Right atrium auricular region (tissue), 2 donors: ENCODE measurements around the gene GLRX2. TPM values are rescaled to one million over a fixed set of nuclear protein-coding genes. Genes with fewer than 3 reads are reported as not detected.

Experiments used
- DNase-seq: peaks from one replicate; pipeline ENCODE4 v3.0.0-alpha.2; 2019; ENCODE audit warnings: low spot score
- H3K27ac ChIP-seq, 2 donors: fragments of 200-600 bp; sonication (generic); 1 replicate in 1 of 2; 2 replicates in 1 of 2; pipeline ENCODE4 v1.5.1; 2016 to 2019
- H3K27me3 ChIP-seq, 2 donors: fragments of 200-600 bp; sonication (generic); one replicate each; pipeline versions ENCODE4 v1.5.1 to v1.6.0; 2017 to 2019
- H3K36me3 ChIP-seq: fragments of 200-600 bp; sonication (generic); one replicate; pipeline ENCODE4 v1.5.1; 2016
- H3K4me1 ChIP-seq, 2 donors: fragments of 200-600 bp; sonication (generic); one replicate each; pipeline versions ENCODE4 v1.5.1 to v1.6.0; 2017 to 2019
- H3K4me3 ChIP-seq, 2 donors: fragments of 200-600 bp; sonication (generic); 1 replicate in 1 of 2; 2 replicates in 1 of 2; pipeline ENCODE4 v1.5.1; 2017 to 2019; ENCODE audit warnings: mild to moderate bottlenecking in 1 of 2, moderate library complexity in 1 of 2
- H3K9me3 ChIP-seq, 2 donors: fragments of 200-600 bp; sonication (generic); one replicate each; pipeline ENCODE4 v1.5.1; 2019
- CTCF ChIP-seq, 2 donors: fragments of 200-600 bp; sonication (generic); IDR thresholded peaks; one replicate each; pipeline ENCODE4 v1.5.1; 2019; ENCODE audit warnings: antibody characterized with exemption in 2 of 2
- total RNA-seq, 2 donors: library from RNA; depleted of rRNA; stranded (reverse); fragments of >200 nt; gene quantifications; one replicate each; pipeline ENCODE4 v1.1.0, GENCODE V29; 2016

The GLRX2 gene
- total RNA-seq: 10 to 100 TPM in 1 of 2 donors, 1 to 10 TPM in 1; 6.8 to 12.1 TPM

- Histone ChIP-seq H3K4me1 (peaks cover 0 to 18% of the 10 kb centered on the region in 2 donors), H3K9me3 (no peaks in the 10 kb centered on the region), H3K4me3 (peak within 1 kb of the TSS; percentile 82), H3K36me3 (peaks cover 7% of the 10 kb centered on the region), H3K27ac (peak within 1 kb of the TSS; percentile 93), H3K27me3 (no peaks in the 10 kb centered on the region)
- peak in 1 of 2 donors; percentile 32 for TF ChIP-seq CTCF (IDR thresholded peaks at IDR 0.05)
- peak; percentile 83 for DNase-seq
Measured at GRCh38 chr1:193104907-193105820, at the start of gene GLRX2. Gene GLRX2 (minus strand): TSS chr1:193105414. CDS start chr1:193105382, 32 bp downstream.

DNA sequence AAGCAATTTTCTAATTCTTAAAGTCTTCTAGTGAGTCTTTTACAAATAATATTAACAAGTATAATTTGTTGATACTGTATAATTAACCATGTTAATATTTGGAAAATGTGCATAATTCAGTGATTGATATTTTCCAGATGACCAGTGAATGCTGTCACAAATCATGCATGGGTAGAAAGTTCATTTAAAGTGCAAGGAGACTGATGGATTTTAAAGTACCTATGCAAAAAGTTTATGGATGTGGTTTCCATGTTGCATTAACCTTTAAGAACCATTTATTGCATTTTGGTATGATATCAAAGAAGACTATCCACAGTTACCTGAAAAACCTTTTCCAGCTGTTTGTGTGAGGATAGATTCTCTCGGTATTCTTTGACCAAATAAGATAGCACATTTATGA is 39.8 kb upstream of the GLRX2 start:
- Histone ChIP-seq H3K27me3 (no peaks in the 10 kb centered on the region), H3K27ac (no peak overlapping the region), H3K4me1 (peaks cover 0 to 4% of the 10 kb centered on the region in 2 donors), H3K36me3 (peaks cover 49% of the 10 kb centered on the region), H3K9me3 (no peaks in the 10 kb centered on the region), H3K4me3 (no peak overlapping the region)
- TF ChIP-seq CTCF (IDR thresholded peaks at IDR 0.05): no peak
- DNase-seq: no peak

GRCh38 chr1:193144361-193144938 is 39.2 kb upstream of the GLRX2 start:
- no peak overlapping the region for H3K4me3 ChIP-seq
- DNase-seq: no peak
- no peak overlapping the region for H3K27ac ChIP-seq
- H3K4me1 ChIP-seq: peaks cover 0 to 5% of the 10 kb centered on the region in 2 donors
- H3K27me3 ChIP-seq: no peaks in the 10 kb centered on the region
- no peak for TF ChIP-seq CTCF (IDR thresholded peaks at IDR 0.05)
- H3K36me3 ChIP-seq: peaks cover 52% of the 10 kb centered on the region
- no peaks in the 10 kb centered on the region for H3K9me3 ChIP-seq

DNA sequence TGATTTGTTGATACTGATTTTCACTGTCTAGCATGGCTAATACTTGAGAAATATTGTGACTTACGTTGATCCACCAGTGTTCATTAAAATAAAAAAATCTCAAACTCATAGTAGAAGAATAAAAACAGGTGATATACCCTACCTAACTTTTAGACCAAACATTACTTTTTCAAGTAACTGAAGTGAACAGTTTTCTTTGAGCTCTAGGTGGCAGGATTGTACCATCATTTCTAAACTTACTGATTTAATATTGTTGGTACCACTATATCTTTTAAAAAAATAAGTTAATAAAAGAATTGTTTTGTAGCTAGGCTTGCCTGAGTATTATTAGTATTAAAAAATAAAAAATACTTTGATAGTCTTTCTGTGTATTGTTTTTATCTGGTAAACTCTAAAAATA is 38.1 kb upstream of the GLRX2 start:
- H3K4me3 ChIP-seq: no peak overlapping the region
- peak in 1 of 2 donors; percentile 48 for TF ChIP-seq CTCF (IDR thresholded peaks at IDR 0.05)
- H3K27me3 ChIP-seq: no peaks in the 10 kb centered on the region
- H3K4me1 ChIP-seq: peaks cover 0 to 5% of the 10 kb centered on the region in 2 donors
- no peak for DNase-seq
- H3K36me3 ChIP-seq: peaks cover 52% of the 10 kb centered on the region
- H3K27ac ChIP-seq: no peak overlapping the region
- no peaks in the 10 kb centered on the region for H3K9me3 ChIP-seq

- peaks cover 46% of the 10 kb centered on the region for H3K36me3 ChIP-seq
- no peak overlapping the region for H3K27ac ChIP-seq
- H3K27me3 ChIP-seq: no peaks in the 10 kb centered on the region
- H3K9me3 ChIP-seq: no peaks in the 10 kb centered on the region
- no peak for TF ChIP-seq CTCF (IDR thresholded peaks at IDR 0.05)
- DNase-seq: no peak
- H3K4me1 ChIP-seq: peaks cover 0 to 5% of the 10 kb centered on the region in 2 donors
- no peak overlapping the region for H3K4me3 ChIP-seq
Measured at GRCh38 chr1:193142409-193142808, 37.2 kb upstream of the GLRX2 start.
